HG02884 (cell line): ENCODE results near the gene FGFR2.

Source experiments
- ATAC-seq: cut with Tn5 transposase; IDR thresholded peaks from one replicate; pipeline ENCODE4 v1.9.1; 2021; ENCODE audit warnings: mild to moderate bottlenecking, moderate library complexity; ENCODE audit not compliant: unreplicated experiment

The FGFR2 gene

DNA sequence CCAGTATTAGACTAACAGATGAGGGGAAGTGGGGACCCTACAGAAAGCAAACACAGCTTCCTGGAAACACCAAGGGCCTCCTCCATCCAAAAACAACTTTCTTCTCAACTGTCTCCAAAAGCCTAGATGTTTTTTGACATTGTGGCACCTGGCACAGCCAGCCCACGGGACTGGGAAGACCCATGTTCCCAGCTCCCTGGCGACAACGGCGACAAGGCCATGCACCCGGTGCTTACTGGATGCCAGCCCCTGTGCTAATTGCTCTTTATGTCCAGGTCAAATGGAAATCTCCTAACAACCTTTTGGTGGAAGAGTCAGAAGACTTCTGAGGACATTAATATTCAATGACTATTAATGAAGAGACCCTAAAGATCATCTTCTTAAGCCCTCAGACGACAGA lies 7.1 kb downstream of the FGFR2 start:
- no peak for ATAC-seq

DNA sequence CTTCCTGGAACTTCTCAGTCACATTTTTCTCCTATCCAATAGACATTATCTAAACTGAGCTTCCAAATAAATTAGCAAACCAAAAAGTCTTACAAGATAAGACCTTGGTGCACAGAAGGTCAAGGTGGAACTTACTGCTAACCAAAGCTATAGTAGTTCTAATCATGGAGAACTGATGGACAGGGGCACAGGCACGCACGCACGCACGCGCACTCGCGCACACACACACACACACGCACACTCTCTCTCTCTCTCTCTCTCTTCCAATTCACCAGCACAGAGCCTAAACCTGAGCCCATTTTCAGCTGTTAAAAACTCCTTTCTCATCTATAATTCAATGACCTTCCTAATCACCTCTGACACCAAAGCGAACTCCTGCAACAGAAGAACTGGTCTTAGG lies 7.5 kb downstream of the FGFR2 start:
- ATAC-seq = no peak

DNA sequence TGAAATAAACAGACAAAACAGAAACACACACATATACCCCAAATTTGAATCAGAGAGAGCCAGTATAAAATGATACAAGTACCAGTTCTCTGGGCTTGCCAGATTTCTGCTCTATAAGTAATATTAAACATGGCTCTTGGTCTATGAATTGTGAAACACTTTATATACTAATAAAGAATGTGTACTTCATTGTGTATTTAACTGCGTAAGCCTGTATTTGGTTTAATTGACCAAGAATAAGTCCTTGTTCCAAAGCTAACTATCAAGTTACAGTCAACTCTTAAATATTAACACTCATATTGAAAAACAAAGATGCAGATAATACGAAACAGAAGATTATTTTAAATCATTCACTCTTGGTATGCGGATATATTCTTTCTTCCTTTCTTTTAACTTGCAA lies 8.7 kb downstream of the FGFR2 start:
- ATAC-seq = no peak

DNA sequence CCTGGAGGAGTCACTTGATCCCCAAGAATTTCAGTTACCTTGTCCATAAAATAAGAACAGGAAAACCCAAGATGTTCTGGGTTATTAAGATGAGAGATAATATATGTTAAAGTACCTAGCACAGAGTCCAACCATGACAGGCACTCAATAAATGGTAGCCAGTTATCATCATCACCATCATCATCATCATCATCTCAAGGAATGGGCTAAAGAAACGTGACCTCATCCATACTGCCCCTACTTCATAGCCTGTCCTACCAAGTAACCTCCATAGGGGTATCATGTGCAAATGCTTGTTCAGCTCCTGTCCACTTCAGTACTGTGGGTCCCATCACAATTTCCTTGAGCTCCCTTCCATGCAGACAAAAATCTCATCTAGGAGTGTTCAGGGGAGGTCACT lies 14.4 kb downstream of the FGFR2 start:
- no peak for ATAC-seq

DNA sequence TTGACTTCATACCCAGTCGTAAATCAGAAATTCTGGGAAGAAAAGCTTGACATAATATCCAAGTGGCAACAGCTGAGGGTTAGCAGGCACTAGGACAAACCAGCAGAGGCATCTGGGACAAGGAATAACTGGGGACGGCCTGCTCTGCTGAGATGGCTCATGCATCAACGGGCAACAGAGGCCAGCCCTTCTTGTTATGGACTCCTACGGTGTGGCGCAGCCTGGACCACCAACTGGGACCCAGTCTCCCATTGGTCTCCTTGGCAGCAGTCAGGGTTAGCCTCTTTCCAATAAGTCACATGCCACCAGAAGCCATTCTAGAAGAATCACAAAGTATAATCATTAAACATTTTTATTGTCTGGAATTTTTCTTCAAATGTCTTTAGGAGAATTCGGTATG lies 15.0 kb downstream of the FGFR2 start:
- no peak for ATAC-seq

DNA sequence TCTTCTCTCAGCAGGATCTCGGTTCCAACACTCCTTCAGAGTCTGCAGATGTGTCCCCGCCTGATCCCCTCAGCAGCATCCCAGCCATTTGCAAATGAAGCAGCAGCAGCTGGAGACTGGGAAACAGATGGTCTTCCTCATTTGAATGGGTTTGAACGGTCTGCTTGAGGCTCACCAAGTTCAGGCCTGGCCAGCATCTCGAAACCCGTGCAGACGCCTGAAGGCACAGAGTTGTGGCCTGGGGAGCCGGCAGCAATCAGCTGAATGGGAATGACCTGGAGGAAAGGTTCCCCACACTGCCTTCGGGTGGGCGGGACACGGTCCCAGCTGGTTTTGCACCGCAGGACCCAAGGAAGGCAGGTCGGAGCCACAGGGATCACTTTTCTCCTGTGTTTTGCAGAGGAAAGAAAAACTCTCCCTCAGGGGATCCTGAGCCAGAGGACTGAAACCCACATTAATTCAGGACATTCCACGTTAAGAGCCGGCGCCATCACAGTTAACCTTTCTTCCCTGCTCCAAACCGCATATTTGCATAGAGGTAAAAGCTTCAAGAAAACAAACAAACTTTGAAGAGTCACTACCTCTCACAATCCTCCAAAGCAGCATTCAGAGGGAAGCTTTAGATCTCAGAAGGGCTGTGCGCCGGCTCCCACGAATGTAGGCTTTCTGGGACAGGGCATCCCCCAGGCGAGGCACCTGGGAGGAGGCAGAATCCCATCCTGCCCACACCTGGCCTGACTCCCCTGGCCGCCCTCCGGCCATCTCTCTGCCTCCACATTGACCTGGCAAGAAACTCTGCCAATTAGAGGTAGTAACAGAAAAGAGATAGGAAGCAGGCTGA lies 17.7 kb downstream of the FGFR2 start:
- ATAC-seq = no peak

DNA sequence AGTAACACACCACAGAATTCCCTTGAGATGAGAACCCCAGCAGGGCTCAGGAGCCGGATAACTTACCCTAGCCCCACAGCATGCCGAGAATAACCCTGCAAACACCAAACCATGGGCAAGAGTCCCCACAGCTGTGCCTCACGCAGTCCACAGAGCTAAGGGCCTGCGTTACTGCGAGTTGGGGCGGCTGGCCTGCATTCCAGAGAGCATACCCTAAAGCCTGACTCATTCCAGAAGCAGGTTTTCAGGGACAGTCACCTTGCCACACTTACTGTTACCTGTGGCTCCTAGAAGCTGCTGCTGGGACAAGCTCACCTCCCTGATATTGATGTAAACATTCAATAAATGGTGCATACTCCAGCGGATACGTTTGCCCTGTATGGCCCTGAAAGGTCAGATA lies 18.6 kb downstream of the FGFR2 start:
- ATAC-seq = no peak

DNA sequence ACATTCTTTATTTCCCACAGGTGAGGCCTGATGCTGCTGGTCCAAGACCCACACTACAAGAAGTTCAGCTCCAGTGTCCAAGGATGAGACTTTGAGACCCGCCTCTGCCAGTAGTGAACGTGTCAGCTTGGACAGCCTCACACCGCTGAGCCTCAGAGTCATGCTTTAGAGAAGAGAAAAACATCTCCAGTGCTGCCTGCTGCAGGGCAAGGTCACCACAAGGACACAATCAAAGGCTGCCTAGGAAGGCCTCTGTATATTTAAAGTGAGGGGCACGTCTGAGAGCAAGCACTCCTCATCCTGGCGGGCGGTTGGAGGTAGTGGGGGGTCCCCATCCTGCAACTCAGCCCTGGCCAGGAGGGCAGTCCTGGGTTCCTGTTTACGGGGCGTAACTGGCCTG lies 19.3 kb downstream of the FGFR2 start:
- ATAC-seq = no peak

DNA sequence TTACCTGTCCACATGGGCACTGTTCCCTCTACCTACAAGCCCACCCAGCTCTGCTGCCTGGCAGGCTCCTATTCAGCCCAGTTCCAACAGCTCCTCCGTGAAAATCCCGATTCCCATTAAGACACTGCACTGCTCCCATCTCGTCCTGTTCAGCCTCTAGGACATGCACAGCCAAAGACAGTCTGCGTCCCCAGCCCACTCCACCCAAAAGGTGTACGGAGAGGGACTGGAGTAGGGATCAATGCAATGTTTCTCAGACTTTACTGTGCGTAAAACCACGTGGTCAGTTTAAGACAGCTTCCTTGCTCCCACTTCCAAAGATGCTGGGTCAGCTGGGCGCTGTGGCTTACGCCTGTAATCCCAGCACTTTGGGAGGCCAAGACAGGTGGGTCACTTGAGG lies 19.9 kb downstream of the FGFR2 start:
- ATAC-seq = no peak

DNA sequence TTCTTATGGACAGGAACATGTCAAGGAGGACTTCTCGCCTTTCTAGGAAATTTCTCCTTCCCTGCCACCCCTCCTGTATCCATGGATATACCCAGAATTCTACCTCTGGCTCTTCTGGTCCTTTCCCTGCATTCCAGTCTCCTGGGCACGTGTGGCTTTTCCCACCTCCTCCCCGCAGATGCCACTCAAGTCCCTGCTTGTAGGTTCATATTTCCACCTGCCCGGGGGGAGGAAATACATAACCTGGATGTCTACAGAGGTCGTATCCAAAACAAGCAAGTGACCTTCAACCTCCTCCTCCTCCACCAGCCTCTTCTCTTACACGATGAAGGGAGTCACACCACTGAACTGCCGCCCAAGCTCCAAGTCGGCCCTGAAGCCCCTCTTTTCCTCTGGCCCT lies 20.7 kb downstream of the FGFR2 start:
- no peak for ATAC-seq

DNA sequence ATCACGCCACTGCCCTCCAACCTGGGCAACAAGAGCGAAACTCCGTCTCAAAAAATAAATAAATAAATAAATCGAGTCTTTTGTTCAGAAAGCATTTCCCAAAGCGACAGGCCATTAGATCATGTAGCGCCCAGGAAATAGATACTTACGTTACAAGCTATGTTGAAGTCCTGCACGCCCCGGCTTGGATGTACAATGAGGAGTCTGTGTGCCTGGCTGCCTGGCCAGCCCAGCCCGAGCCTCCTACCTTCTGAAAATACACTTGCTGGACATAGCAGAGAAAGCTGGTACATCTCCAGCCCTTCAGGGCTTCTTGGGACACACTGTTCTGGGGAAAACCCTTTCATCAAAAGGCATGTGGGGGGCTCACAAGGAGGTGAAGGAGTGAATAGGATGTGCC lies 22.1 kb downstream of the FGFR2 start:
- no peak for ATAC-seq

DNA sequence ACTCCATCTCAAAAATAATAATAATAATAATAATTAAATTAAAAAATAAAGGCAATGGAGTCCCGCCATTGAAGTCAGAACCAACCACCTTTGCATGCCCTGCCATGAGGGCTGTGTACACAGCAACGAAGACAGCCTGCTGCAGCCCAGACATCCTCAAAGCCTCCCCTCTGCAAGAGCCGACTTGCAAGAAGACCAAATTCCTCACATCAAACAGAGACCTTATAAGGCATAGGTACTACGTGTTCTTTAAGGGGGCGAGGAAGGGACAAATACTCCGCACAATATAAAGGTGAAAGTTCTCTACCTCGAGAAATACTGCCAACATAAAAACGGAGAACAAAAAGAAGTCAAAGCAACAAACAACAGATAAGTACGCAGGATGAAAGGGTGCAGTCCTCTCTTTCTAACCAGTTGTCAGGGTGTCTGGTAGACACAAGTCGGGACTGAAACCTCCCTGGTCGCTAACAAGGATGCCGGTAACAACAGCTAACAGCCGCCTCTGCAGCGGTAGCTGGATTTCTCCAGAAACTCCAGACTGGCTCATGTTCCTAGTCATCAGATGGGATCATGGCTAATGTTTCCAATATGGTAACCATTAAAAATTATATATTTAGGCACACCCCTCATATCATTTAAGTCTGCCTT lies 23.6 kb downstream of the FGFR2 start:
- ATAC-seq = no peak

DNA sequence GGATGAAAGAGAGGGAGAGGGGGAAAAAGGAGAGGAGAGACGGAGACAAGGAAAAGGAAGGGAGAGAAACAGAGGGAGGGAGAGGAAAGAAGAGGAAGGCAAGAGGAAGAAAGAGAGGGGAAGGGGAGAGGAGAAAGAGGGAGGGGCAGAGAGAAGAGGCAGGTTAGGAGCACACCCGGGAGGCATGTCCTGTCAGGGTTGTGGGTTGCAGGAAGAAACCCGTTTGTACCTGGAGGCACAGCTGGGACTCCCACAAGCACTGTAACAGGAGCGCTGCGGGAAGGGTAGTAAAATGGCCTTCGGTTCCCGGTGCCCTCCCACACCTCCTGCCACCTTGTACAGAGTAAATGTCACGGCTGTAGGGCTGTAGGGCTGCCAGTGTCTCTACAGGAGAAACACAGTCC lies 24.7 kb downstream of the FGFR2 start:
- ATAC-seq = no peak

DNA sequence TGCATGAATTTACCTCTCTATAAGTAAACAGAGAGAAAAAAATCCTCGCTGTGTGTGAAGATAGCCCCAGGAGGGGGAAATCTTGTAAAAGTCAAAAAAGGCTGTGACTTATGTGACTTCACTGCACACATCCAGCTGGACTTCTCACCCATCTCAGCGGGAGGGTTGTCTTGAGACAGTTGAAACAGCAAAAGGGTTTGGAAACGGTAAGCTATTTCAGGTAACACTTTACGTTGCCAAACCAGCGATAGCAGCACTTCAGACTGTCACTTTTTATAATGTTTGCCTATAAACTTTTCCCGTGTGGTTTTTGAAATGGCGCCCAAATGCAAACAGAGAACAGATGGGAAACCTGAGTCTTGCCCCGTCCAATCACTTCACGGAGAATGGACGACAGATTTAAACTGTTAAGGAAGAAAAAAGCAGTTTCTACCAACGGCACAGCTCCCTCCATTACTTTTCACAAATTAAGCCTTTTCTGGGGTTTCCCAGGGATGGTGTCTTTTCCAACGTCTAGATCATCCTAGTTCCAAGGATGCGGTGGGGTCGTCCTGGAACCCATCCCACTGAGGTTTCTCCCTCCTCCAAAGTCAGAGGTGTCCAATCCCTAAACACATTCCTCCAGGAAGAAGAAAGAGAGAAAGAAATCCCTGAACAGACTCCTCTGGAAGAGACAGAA lies 25.2 kb downstream of the FGFR2 start:
- ATAC-seq = no peak

DNA sequence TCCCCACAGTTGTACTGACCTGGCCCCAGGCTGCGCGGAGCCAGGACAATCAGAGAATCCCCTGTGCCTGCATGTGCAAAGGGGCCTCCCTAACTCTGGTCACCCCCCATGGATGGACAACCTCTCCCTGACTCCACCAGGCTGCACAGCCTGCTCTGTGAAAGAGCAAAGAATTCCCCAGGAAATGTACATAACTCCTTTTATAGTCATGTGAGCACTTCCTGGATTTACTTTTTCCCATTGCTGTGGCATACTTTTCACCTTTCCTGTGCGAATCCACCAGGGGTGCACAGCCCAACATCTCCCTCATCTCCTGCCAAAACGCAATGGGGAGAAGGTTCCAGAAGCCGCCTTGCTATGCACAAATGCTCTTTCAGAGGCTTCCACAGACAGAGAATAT lies 27.9 kb downstream of the FGFR2 start:
- no peak for ATAC-seq

DNA sequence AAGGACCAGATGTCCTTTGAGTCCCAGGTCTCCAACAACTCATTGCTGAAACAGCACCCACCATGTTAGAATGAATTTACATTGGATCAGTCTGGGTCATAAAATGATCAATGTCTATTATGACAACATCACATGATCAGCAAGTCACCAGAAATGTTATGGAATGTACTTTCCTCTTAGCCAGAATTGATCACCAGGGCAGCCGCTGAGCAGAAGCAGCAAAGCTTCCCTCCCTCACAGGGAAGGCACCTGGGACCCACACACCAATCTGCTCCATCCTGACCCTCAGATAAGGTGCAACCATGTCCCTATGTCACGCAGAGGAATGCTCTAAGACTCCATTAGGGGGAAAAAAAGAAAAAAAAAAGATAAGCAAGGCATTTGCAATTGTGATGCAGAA lies 30.0 kb downstream of the FGFR2 start:
- no peak for ATAC-seq

DNA sequence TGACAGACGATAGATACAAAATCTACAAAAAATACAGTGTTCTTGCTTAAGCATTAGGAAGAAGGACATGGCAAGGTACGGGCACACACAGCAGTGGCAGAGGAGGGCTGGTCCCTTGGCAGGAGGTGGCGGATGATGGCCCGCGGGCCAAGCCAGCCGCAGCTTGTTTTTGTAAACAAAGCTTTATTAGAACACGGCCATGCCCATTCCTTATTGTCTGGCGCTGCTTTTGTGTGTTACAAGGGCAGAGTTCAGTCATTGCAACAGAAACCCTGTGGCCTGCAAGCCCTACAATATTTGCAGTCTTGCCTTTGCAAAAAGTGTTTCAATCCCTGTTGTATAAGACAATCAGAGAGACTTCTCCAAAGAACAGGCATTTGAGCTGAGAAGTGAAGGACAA lies 30.7 kb downstream of the FGFR2 start:
- no peak for ATAC-seq

DNA sequence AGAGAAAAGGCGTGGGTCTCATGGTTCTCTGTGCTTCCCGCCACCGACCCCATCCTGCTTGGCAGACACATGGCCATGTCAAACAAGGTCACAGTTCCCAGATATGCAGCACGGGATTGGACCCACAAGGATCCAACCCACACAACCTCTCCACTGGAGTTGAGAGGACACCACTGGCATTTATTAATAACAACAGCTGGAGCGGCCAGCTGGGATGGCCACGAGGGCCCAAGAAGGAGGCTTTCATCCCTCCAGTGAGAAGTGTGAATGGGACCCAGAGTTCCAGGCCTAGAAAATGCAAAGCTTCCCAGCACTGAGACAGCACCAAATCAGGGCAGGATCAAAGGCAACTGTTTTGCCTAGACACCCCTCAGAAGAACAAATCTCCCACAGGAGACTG lies 31.5 kb downstream of the FGFR2 start:
- ATAC-seq = no peak

DNA sequence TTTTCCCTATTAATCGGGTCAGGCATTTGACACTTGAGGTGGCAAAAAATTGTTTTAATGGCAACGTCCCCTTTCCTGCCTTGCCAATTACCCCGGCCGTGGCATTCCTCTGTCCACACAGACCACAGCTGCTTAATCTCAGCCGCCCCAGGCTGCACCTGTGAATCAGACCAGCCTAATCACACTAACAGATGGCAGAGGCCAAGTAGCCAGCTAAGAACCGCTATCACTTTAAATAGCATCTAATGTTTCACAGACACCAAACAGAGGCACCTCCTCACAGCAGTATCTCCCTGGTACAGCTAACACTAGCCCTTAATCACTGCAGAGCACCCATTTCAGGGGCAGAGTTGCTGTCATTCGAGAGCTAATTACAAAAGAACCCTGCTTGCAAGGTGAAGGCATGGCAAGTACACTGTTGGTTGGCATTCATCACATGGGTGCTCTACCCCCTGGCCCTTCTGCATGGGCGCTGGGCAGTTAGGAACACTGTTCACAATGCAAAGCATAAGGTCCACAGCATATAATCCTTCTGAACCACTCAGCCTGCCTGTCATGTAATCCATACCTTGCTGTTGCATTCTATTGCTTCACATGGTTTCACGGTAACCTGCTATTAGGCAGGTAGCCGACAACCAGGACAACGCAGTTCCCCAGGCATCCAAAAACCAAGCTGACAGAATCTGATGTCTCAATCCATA lies 38.8 kb downstream of the FGFR2 start:
- no peak for ATAC-seq

DNA sequence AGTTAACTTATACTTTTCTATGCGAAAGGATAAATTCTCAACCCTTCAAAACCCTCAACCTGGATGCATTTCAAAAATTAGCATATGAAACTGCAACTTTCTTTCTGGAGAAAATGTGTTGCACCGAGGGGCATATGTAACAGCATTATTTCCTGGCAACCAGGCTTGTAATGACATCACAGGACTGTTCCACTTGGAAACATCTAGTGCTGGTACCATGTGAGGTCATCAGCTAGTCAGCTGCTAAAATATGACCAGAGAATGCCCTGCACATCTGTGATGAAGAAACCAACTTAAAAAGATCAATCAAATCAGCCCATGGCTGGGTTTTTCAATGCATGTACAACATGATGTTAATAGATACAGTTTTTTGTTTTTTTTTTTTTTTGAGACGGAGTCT lies 40.0 kb downstream of the FGFR2 start:
- ATAC-seq = no peak

DNA sequence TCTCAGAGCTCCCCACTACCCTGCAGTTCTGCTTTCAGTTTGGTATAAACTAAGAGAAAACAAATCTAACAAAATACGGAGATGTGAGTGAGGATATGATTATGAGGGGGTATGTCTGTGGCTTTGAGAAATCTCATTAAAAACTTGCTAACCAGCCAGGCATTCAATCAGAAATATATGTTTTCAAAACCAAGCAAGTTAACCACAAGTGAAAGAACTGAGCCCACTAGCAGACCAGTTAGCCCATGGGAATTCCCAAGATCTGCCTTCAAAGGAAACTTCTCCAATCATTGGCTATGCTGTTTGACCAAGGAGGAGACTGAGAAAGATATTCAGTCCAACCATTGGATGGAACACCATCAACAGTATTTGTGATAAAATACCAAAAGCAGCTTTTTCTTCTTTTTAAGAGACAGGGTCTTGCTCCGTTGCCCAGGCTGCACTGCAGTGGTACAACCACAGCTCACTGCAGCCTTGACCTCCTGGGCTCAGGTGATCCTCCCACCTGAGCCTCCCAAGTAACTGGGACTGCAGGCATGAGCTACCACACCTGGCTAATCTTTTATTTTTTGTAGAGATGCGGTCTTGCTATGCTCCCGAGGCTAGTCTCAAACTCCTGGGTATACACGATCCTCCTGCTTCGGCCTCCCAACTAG lies 41.2 kb downstream of the FGFR2 start:
- ATAC-seq = no peak
